ENCODE data around the gene NME3. TPM values are rescaled to one million over a fixed set of nuclear protein-coding genes. Genes with fewer than 3 reads are reported as not detected.
"Not testable (repeated sequence)": the region's sequence is repeated elsewhere in the genome, so short reads cannot be mapped to it uniquely, and the experiment has no call there.

NME3 gene
- polyA plus RNA-seq, 3 donors: 35.5 to 43.7 (median 43.2) TPM

- no peak for DNase-seq
Measured at GRCh38 chr16:1734123-1734522, 37.2 kb downstream of the NME3 start.

GRCh38 chr16:1732551-1732987 is 38.8 kb downstream of the NME3 start:
- not testable (repeated sequence) for DNase-seq

GRCh38 chr16:1732071-1732470 is 39.3 kb downstream of the NME3 start:
- DNase-seq: no peak

- DNase-seq: no peak
Measured at GRCh38 chr16:1731603-1732002, 39.7 kb downstream of the NME3 start.

- no peak for DNase-seq
Measured at GRCh38 chr16:1731073-1731472, 40.3 kb downstream of the NME3 start.

GRCh38 chr16:1729445-1729844 is 41.9 kb downstream of the NME3 start:
- no peak for DNase-seq

- DNase-seq: no peak
Measured at GRCh38 chr16:1729026-1729425, 42.3 kb downstream of the NME3 start.

- DNase-seq: no peak
Measured at GRCh38 chr16:1727651-1728624, 43.4 kb downstream of the NME3 start.

GRCh38 chr16:1726661-1727502 is 44.5 kb downstream of the NME3 start:
- DNase-seq: no peak

- no peak for DNase-seq
Measured at GRCh38 chr16:1724491-1724890, 46.9 kb downstream of the NME3 start.

- no peak for DNase-seq
Measured at GRCh38 chr16:1723450-1724147, 47.7 kb downstream of the NME3 start.

- DNase-seq: no peak
Measured at GRCh38 chr16:1721372-1721771, 50.0 kb downstream of the NME3 start.

Other genes starting within 250 kb of the NME3 start
- gene TMEM204, start 237.9 kb downstream of the NME3 start, polyA plus RNA-seq (ENCODE audit: insufficient read length in 3 of 3): 10 to 100 TPM; 17.6 to 25.8 (median 24.7) TPM
- gene IFT140, start 159.5 kb downstream of the NME3 start, polyA plus RNA-seq (ENCODE audit: insufficient read length in 3 of 3): 10 to 100 TPM; 43.3 to 48.3 (median 46.2) TPM
- gene CRAMP1, start 159.2 kb downstream of the NME3 start, polyA plus RNA-seq (ENCODE audit: insufficient read length in 3 of 3): 10 to 100 TPM; 16.6 to 30.6 (median 30.2) TPM
- 10 to 100 TPM; 75.4 to 83.3 (median 78.9) TPM for gene JPT2, start 93.3 kb downstream of the NME3 start, polyA plus RNA-seq (ENCODE audit: insufficient read length in 3 of 3)
- gene MAPK8IP3, start 65.3 kb downstream of the NME3 start, polyA plus RNA-seq (ENCODE audit: insufficient read length in 3 of 3): 10 to 100 TPM; 55.4 to 85.5 (median 78.5) TPM
- gene EME2, start 1.3 kb upstream of the NME3 start, polyA plus RNA-seq (ENCODE audit: insufficient read length in 3 of 3): 10 to 100 TPM in 2 of 3 donors, 1 to 10 TPM in 1; 8.8 to 13.4 (median 13.4) TPM
- 10 to 100 TPM; 71.9 to 98.1 (median 83.5) TPM for gene MRPS34, start 1.6 kb upstream of the NME3 start, polyA plus RNA-seq (ENCODE audit: insufficient read length in 3 of 3)
- 10 to 100 TPM; 45.1 to 53.2 (median 52.4) TPM for gene SPSB3, start 11.0 kb upstream of the NME3 start, polyA plus RNA-seq (ENCODE audit: insufficient read length in 3 of 3)
- gene NUBP2, start 11.4 kb upstream of the NME3 start, polyA plus RNA-seq (ENCODE audit: insufficient read length in 3 of 3): 10 to 100 TPM; 48.7 to 61.4 (median 60.8) TPM
- gene IGFALS, start 22.2 kb upstream of the NME3 start, polyA plus RNA-seq (ENCODE audit: insufficient read length in 3 of 3): 1 to 10 TPM; 2.4 to 4.2 (median 3.9) TPM
- 10 to 100 TPM; 43.4 to 50.5 (median 47.8) TPM for gene HAGH, start 55.3 kb upstream of the NME3 start, polyA plus RNA-seq (ENCODE audit: insufficient read length in 3 of 3)
- gene FAHD1, start 55.7 kb upstream of the NME3 start, polyA plus RNA-seq (ENCODE audit: insufficient read length in 3 of 3): 10 to 100 TPM; 39.0 to 45.7 (median 39.2) TPM
- gene MEIOB, start 100.6 kb upstream of the NME3 start, polyA plus RNA-seq (ENCODE audit: insufficient read length in 3 of 3): 1 to 10 TPM; 1.0 to 2.2 (median 1.9) TPM
- under 1 TPM; 0.13 to 0.41 (median 0.37) TPM for gene HS3ST6, start 146.9 kb upstream of the NME3 start, polyA plus RNA-seq (ENCODE audit: insufficient read length in 3 of 3)
- gene MSRB1, start 171.7 kb upstream of the NME3 start, polyA plus RNA-seq (ENCODE audit: insufficient read length in 3 of 3): 10 to 100 TPM; 79.7 to 87.6 (median 82.1) TPM
- gene RPL3L, start 183.1 kb upstream of the NME3 start, polyA plus RNA-seq (ENCODE audit: insufficient read length in 3 of 3): under 1 TPM; 0.09 to 0.42 (median 0.21) TPM
- gene NDUFB10, start 188.0 kb upstream of the NME3 start, polyA plus RNA-seq (ENCODE audit: insufficient read length in 3 of 3): 100 to 1,000 TPM; 124 to 158 (median 132) TPM
- 1,000 to 10,000 TPM; 1,943 to 2,404 (median 2,241) TPM for gene RPS2, start 193.3 kb upstream of the NME3 start, polyA plus RNA-seq (ENCODE audit: insufficient read length in 3 of 3)
- not detected for gene RNF151, start 195.3 kb upstream of the NME3 start, polyA plus RNA-seq (ENCODE audit: insufficient read length in 3 of 3)
- 10 to 100 TPM; 36.5 to 49.0 (median 47.9) TPM for gene TBL3, start 200.5 kb upstream of the NME3 start, polyA plus RNA-seq (ENCODE audit: insufficient read length in 3 of 3)
- gene NOXO1, start 209.9 kb upstream of the NME3 start, polyA plus RNA-seq (ENCODE audit: insufficient read length in 3 of 3): 1 to 10 TPM in 1 of 3 donors, under 1 TPM in 2; 0.90 to 1.2 (median 1.00) TPM
- gene GFER, start 212.7 kb upstream of the NME3 start, polyA plus RNA-seq (ENCODE audit: insufficient read length in 3 of 3): 10 to 100 TPM; 26.1 to 35.9 (median 31.6) TPM
- 1 to 10 TPM; 1.5 to 2.4 (median 2.1) TPM for gene SYNGR3, start 218.4 kb upstream of the NME3 start, polyA plus RNA-seq (ENCODE audit: insufficient read length in 3 of 3)
- 10 to 100 TPM; 21.4 to 30.9 (median 25.0) TPM for gene ZNF598, start 238.3 kb upstream of the NME3 start, polyA plus RNA-seq (ENCODE audit: insufficient read length in 3 of 3)
- 10 to 100 TPM in 2 of 3 donors, 1 to 10 TPM in 1; 4.5 to 14.3 (median 12.0) TPM for gene NPW, start 248.2 kb upstream of the NME3 start, polyA plus RNA-seq (ENCODE audit: insufficient read length in 3 of 3)